ENCODE measurements around the gene SLC16A6.

- no peak for TF ChIP-seq CTCF (IDR thresholded peaks at IDR 0.05)
- no peak for TF ChIP-seq POLR2A (IDR thresholded peaks at IDR 0.05)
These were observed 1.5 kb downstream of the SLC16A6 start for GRCh38 chr17:68289473-68289872.
